Measurements from ENCODE around the gene PRKAG2. TPM values are rescaled to one million over a fixed set of nuclear protein-coding genes. Genes with fewer than 3 reads are reported as not detected.
A peak's percentile ranks its signal among the peaks of the same experiment; 100 is the strongest.
"Not testable (repeated sequence)": the region's sequence is repeated elsewhere in the genome, so short reads cannot be mapped to it uniquely, and the experiment has no call there.

Gene PRKAG2
- total RNA-seq, 1 experiment from 2014 or later, result 23.9 TPM

DNA sequence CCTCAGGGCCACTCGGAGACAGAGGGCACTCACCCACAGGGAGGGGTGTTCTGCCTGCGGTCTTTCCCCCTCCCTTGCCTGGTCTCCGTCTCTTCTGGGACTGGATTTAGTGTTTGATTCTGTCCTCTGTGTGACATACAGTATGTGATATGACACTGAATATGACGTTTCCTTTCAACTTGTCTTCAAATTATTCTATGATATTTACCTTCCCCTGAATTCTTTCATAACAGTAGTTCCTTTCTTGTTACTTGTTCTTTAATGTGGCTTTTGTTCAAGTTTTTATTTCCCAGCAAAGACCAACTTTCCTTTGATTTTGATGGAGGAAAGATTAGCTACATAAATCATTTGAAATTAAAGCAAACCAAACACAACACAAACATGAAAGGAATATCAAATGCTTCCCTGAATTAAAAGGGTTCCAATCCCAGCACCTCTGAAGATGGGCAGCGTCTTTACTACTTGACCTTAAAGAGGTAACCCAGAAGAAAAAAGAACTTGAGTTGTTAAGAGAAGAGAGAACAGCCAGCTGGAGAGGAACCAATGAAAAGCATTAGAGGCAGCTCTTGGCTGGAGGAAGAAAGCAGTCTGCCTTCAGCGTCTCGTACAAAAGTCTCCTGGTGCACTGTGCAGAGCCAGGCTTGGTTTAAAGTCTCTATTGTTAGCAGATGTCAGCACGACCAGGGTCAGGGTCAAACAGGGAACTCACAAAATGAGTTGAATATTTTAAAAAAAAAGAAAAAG is 338.9 kb downstream of the PRKAG2 start:
- Histone ChIP-seq H3K27ac (ENCODE audit: low read length) (no peak overlapping the region), H4K20me1 (ENCODE audit: low read length) (no peaks in the 10 kb centered on the region), H3K9ac (ENCODE audit: low read length) (no peak overlapping the region), H3K79me2 (ENCODE audit: low read length) (no peaks in the 10 kb centered on the region), H3K4me1 (ENCODE audit: insufficient read depth, low read length) (no peaks in the 10 kb centered on the region), H3K27me3 (ENCODE audit: low read length) (no peaks in the 10 kb centered on the region), H3F3A (ENCODE audit: low read length, unreplicated experiment) (no peaks in the 10 kb centered on the region), H3K4me3 (ENCODE audit: low read length) (no peak overlapping the region), H3K9me2 (replicated peaks; ENCODE audit: low read length) (no peaks in the 10 kb centered on the region), H3K4me2 (ENCODE audit: low read length) (no peak overlapping the region), H3K9me3 (ENCODE audit: low read length) (no peaks in the 10 kb centered on the region), H2AFZ (ENCODE audit: low read length) (peak overlapping the region; percentile 45; the same call in 1 of the 2 replicates), H3K36me3 (ENCODE audit: low read depth, low read length) (no peaks in the 10 kb centered on the region)
- intact Hi-C loops (cut with micrococcal nuclease), result no loop called here
- ATAC-seq (no peak), DNase-seq (no peak)
- BruUV-seq (replicated peaks), result no TSS peak
- TF ChIP-seq EZH2phosphoT487 (IDR thresholded peaks at IDR 0.05; ENCODE audit: borderline replicate concordance, low read length) (no peak), EZH2 (IDR thresholded peaks at IDR 0.05; ENCODE audit: low read length, unreplicated experiment) (no peak)
- TF ChIP-seq, protein P1, sequence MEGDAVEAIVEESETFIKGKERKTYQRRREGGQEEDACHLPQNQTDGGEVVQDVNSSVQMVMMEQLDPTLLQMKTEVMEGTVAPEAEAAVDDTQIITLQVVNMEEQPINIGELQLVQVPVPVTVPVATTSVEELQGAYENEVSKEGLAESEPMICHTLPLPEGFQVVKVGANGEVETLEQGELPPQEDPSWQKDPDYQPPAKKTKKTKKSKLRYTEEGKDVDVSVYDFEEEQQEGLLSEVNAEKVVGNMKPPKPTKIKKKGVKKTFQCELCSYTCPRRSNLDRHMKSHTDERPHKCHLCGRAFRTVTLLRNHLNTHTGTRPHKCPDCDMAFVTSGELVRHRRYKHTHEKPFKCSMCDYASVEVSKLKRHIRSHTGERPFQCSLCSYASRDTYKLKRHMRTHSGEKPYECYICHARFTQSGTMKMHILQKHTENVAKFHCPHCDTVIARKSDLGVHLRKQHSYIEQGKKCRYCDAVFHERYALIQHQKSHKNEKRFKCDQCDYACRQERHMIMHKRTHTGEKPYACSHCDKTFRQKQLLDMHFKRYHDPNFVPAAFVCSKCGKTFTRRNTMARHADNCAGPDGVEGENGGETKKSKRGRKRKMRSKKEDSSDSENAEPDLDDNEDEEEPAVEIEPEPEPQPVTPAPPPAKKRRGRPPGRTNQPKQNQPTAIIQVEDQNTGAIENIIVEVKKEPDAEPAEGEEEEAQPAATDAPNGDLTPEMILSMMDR (conservative IDR thresholded peaks at IDR 0.05; ENCODE audit: low read depth, low read length), result no peak
- ChIA-PET CTCF (interaction anchor here (0.5 to 1.0 kb wide), 2 partner anchors 55 to 835 kb away, joined by 3 read pairs; no protein-coding TSS in a partner anchor), POLR2A (ENCODE audit: unreplicated experiment) (interaction anchor here (1.1 kb wide), 1 partner anchor 18 kb away, joined by 8 read pairs; the partner anchor contains the start of gene RHEB)

DNA sequence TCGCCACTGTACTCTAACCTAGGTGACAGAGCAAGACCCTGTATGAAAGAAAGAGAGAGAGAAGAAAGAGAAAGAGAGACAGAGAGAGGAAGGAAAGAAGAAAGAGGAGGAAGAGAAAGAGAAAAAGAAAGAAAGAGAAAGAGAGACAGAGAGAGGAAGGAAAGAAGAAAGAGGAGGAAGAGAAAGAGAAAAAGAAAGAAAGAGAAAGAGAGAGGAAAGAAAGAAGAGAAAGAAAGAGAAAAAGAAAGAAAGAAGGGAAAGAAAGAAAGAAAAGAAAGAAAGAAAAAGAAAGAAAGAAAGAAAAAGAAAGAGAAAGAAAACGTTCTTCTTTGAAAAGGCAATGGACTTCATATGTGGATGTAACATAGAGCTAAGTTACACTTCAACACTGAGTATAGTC is 340.7 kb downstream of the PRKAG2 start:
- BruUV-seq (replicated peaks); H3K27ac ChIP-seq (ENCODE audit: low read length); POLR2A ChIA-PET (ENCODE audit: unreplicated experiment); DNase-seq; H3K4me2 ChIP-seq (ENCODE audit: low read length); H3K9ac ChIP-seq (ENCODE audit: low read length); H3K79me2 ChIP-seq (ENCODE audit: low read length); H3K27me3 ChIP-seq (ENCODE audit: low read length); H3K4me1 ChIP-seq (ENCODE audit: insufficient read depth, low read length); intact Hi-C loops (cut with micrococcal nuclease); H3K9me3 ChIP-seq (ENCODE audit: low read length); H3K9me2 ChIP-seq (replicated peaks; ENCODE audit: low read length); H3K4me3 ChIP-seq (ENCODE audit: low read length); H2AFZ ChIP-seq (ENCODE audit: low read length); H3K36me3 ChIP-seq (ENCODE audit: low read depth, low read length); CTCF ChIA-PET; H4K20me1 ChIP-seq (ENCODE audit: low read length); ATAC-seq; H3F3A ChIP-seq (ENCODE audit: low read length, unreplicated experiment): not testable (repeated sequence)

DNA sequence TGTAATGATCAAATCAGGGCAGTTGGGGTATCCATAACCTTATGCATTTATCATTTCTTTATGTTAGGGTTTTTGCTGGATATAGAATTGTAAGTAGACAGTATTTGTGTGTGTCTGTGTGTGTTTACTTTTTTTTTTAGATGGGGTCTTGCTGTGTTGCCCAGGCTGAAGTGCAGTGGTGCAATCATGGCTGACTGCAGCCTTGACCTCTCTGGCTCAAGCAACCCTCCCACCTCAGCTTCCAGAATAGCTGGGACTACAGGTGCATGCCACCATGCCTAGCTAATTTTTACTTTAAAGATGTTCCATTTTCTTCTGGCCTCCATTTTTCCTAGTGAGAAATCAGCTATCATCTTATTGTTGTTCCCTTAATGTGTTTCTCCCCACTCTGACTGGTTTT is 347.1 kb downstream of the PRKAG2 start:
- no peak for DNase-seq
- no TSS peak for BruUV-seq (replicated peaks)
- Histone ChIP-seq H3F3A (ENCODE audit: low read length, unreplicated experiment) (no peaks in the 10 kb centered on the region), H2AFZ (ENCODE audit: low read length) (no peak overlapping the region), H3K4me1 (ENCODE audit: insufficient read depth, low read length) (no peaks in the 10 kb centered on the region), H3K9ac (ENCODE audit: low read length) (no peak overlapping the region), H3K36me3 (ENCODE audit: low read depth, low read length) (no peaks in the 10 kb centered on the region), H3K4me3 (ENCODE audit: low read length) (no peak overlapping the region), H3K4me2 (ENCODE audit: low read length) (no peak overlapping the region), H3K27me3 (ENCODE audit: low read length) (no peaks in the 10 kb centered on the region), H3K9me2 (replicated peaks; ENCODE audit: low read length) (no peaks in the 10 kb centered on the region), H3K9me3 (ENCODE audit: low read length) (peaks cover 6% of the 10 kb centered on the region; the same call in 1 of the 2 replicates), H3K79me2 (ENCODE audit: low read length) (no peaks in the 10 kb centered on the region), H4K20me1 (ENCODE audit: low read length) (no peaks in the 10 kb centered on the region), H3K27ac (ENCODE audit: low read length) (no peak overlapping the region)
- no peak for ATAC-seq
- ChIA-PET POLR2A (ENCODE audit: unreplicated experiment) (no interaction called here), CTCF (no interaction called here)
- TF ChIP-seq EZH2phosphoT487 (IDR thresholded peaks at IDR 0.05; ENCODE audit: borderline replicate concordance, low read length), result no peak
- no peak for TF ChIP-seq EZH2 (IDR thresholded peaks at IDR 0.05; ENCODE audit: low read length, unreplicated experiment)
- TF ChIP-seq, protein P1 (conservative IDR thresholded peaks at IDR 0.05; ENCODE audit: low read depth, low read length), result no peak
- intact Hi-C loops (cut with micrococcal nuclease), result no loop called here

Data from PC-3 (cell line).